Measurements from ENCODE around the gene DCLRE1B. TPM values are rescaled to one million over a fixed set of nuclear protein-coding genes. Genes with fewer than 3 reads are reported as not detected.

The DCLRE1B gene
- 1.4 and 3.6 TPM in 2 replicates for total RNA-seq

GRCh38 chr1:113904674-113905434 is at the start of gene DCLRE1B, which contains the start of gene AP4B1:
Gene DCLRE1B, plus strand, starts transcription at chr1:113905326. Its CDS starts 261 bp downstream, at chr1:113905587.
Gene AP4B1, minus strand, starts transcription at chr1:113904799. Its CDS starts 82 bp downstream, at chr1:113904717.

GRCh38 chr1:113871597-113872113 is 33.5 kb upstream of the DCLRE1B start, which contains the start of gene PTPN22:
Gene PTPN22, minus strand, starts transcription at chr1:113871712.

GRCh38 chr1:113887402-113888175 is 17.5 kb upstream of the DCLRE1B start, which contains the start of gene BCL2L15:
Gene BCL2L15, minus strand, starts transcription at chr1:113887581. Its CDS starts 206 bp downstream, at chr1:113887375.

GRCh38 chr1:113928941-113929749 is 24.0 kb downstream of the DCLRE1B start, which contains the start of gene HIPK1:
Gene HIPK1, plus strand, starts transcription at chr1:113929324.

Other genes starting within 250 kb of the DCLRE1B start
- gene PHTF1, start 145.8 kb upstream of the DCLRE1B start, total RNA-seq: 38.1 and 38.9 TPM in 2 replicates
- 12.1 and 13.4 TPM in 2 replicates for gene RSBN1, start 92.8 kb upstream of the DCLRE1B start, total RNA-seq
- gene PTPN22, start 33.6 kb upstream of the DCLRE1B start, total RNA-seq: 2.1 and 3.1 TPM in 2 replicates
- under 0.01 TPM in 2 replicates for gene BCL2L15, start 17.7 kb upstream of the DCLRE1B start, total RNA-seq
- gene AP4B1, start 527 bp upstream of the DCLRE1B start, total RNA-seq: 21.7 and 27.0 TPM in 2 replicates
- 24.0 and 29.1 TPM in 2 replicates for gene HIPK1, start 24.0 kb downstream of the DCLRE1B start, total RNA-seq
- gene OLFML3, start 74.1 kb downstream of the DCLRE1B start, total RNA-seq: 7.5 and 26.2 TPM in 2 replicates
- not detected in 2 replicates for gene SYT6, start 248.5 kb downstream of the DCLRE1B start, total RNA-seq